ENCODE measurements around the gene MANF.

The MANF gene

DNA sequence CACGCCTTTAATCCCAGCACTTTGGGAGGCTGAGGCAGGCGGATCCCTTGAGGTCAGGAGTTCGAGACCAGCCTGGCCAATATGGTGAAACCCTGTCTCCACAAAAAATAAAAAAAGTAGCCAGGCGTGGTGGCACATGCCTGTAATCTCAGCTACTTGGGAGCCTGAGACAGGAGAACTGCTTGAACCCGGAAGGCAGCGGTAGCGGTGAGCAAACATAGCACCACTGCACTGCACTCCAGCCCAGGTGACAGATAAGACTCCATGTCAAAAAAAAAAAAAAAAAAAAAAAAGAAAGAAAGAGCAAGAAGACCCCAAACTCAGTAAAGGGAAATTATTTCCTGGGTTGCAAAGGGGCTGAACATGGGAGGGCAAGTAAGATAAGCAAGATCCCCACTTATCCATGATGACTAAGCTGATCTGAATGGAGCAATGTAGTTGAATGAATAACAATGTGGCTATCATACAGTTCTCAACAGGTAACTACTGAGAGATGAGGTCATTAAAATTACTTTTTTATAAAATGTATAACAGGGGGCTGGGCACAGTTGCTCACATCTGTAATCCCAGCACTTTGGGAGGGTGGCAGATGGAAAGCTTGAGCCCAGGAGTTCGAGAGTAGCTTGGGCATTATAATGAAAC is 52.0 kb downstream of the MANF start:
- no peak for DNase-seq

All from central memory CD4-positive, alpha-beta T cell (primary cell).